Measurements from ENCODE around the gene DLGAP1.

The DLGAP1 gene

GRCh38 chr18:3577281-3577855, 877.7 kb downstream of the DLGAP1 start:
- no peak overlapping the region for H3K4me3 ChIP-seq (replicated peaks; ENCODE audit: insufficient read depth, low read length)
- TF ChIP-seq, protein P1, sequence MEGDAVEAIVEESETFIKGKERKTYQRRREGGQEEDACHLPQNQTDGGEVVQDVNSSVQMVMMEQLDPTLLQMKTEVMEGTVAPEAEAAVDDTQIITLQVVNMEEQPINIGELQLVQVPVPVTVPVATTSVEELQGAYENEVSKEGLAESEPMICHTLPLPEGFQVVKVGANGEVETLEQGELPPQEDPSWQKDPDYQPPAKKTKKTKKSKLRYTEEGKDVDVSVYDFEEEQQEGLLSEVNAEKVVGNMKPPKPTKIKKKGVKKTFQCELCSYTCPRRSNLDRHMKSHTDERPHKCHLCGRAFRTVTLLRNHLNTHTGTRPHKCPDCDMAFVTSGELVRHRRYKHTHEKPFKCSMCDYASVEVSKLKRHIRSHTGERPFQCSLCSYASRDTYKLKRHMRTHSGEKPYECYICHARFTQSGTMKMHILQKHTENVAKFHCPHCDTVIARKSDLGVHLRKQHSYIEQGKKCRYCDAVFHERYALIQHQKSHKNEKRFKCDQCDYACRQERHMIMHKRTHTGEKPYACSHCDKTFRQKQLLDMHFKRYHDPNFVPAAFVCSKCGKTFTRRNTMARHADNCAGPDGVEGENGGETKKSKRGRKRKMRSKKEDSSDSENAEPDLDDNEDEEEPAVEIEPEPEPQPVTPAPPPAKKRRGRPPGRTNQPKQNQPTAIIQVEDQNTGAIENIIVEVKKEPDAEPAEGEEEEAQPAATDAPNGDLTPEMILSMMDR (IDR thresholded peaks at IDR 0.05; ENCODE audit: insufficient read depth, low read length) = no peak
- TF ChIP-seq POLR2AphosphoS5 (IDR thresholded peaks at IDR 0.05; ENCODE audit: low read depth) (no peak), GABPA (IDR thresholded peaks at IDR 0.05; ENCODE audit: low read depth) (no peak), SPI1 (IDR thresholded peaks at IDR 0.05; ENCODE audit: borderline replicate concordance, low read depth) (no peak)
- TF ChIP-seq, protein P2, sequence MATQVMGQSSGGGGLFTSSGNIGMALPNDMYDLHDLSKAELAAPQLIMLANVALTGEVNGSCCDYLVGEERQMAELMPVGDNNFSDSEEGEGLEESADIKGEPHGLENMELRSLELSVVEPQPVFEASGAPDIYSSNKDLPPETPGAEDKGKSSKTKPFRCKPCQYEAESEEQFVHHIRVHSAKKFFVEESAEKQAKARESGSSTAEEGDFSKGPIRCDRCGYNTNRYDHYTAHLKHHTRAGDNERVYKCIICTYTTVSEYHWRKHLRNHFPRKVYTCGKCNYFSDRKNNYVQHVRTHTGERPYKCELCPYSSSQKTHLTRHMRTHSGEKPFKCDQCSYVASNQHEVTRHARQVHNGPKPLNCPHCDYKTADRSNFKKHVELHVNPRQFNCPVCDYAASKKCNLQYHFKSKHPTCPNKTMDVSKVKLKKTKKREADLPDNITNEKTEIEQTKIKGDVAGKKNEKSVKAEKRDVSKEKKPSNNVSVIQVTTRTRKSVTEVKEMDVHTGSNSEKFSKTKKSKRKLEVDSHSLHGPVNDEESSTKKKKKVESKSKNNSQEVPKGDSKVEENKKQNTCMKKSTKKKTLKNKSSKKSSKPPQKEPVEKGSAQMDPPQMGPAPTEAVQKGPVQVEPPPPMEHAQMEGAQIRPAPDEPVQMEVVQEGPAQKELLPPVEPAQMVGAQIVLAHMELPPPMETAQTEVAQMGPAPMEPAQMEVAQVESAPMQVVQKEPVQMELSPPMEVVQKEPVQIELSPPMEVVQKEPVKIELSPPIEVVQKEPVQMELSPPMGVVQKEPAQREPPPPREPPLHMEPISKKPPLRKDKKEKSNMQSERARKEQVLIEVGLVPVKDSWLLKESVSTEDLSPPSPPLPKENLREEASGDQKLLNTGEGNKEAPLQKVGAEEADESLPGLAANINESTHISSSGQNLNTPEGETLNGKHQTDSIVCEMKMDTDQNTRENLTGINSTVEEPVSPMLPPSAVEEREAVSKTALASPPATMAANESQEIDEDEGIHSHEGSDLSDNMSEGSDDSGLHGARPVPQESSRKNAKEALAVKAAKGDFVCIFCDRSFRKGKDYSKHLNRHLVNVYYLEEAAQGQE (IDR thresholded peaks at IDR 0.05; ENCODE audit: insufficient replicate concordance, low read depth) = no peak
- no peak for DNase-seq (ENCODE audit: low read depth in 1 of 2, low spot score in 1 of 2)
- no peaks in the 10 kb centered on the region for H3K27me3 ChIP-seq (ENCODE audit: insufficient read depth, poor library complexity, severe bottlenecking)
- H3K27ac ChIP-seq (replicated peaks) = no peak overlapping the region

DNA sequence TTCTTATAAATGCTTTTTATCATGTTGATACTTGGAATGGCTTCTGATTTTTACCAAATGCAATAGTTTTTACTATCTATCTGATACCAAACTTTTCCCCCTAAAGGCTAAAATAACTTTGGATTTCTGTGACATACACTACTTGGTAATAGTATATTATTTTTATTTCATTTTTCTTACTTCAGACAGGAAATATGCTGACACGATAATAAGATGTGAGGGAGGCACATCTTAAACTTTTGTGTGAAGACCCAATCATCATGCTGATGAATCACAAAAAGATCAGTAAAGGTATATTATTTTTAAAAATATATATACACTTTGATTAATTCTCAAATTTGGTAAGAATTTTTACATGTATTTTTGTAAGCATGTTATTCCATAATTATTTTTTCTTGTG, 882.3 kb downstream of the DLGAP1 start:
- H3K27ac ChIP-seq (replicated peaks) = no peak overlapping the region
- no peak for TF ChIP-seq POLR2AphosphoS5 (IDR thresholded peaks at IDR 0.05; ENCODE audit: low read depth)
- TF ChIP-seq, protein P1 (IDR thresholded peaks at IDR 0.05; ENCODE audit: insufficient read depth, low read length) = no peak
- TF ChIP-seq GABPA (IDR thresholded peaks at IDR 0.05; ENCODE audit: low read depth) = no peak
- TF ChIP-seq, protein P2 (IDR thresholded peaks at IDR 0.05; ENCODE audit: insufficient replicate concordance, low read depth) = no peak
- no peak for TF ChIP-seq SPI1 (IDR thresholded peaks at IDR 0.05; ENCODE audit: borderline replicate concordance, low read depth)
- no peak for DNase-seq (ENCODE audit: low read depth in 1 of 2, low spot score in 1 of 2)
- no peak overlapping the region for H3K4me3 ChIP-seq (replicated peaks; ENCODE audit: insufficient read depth, low read length)
- no peaks in the 10 kb centered on the region for H3K27me3 ChIP-seq (ENCODE audit: insufficient read depth, poor library complexity, severe bottlenecking)

- Histone ChIP-seq H3K4me3 (replicated peaks; ENCODE audit: insufficient read depth, low read length) (no peak overlapping the region), H3K27ac (replicated peaks) (no peak overlapping the region), H3K27me3 (ENCODE audit: insufficient read depth, poor library complexity, severe bottlenecking) (no peaks in the 10 kb centered on the region)
- TF ChIP-seq, protein P2 (IDR thresholded peaks at IDR 0.05; ENCODE audit: insufficient replicate concordance, low read depth) = no peak
- no peak for TF ChIP-seq POLR2AphosphoS5 (IDR thresholded peaks at IDR 0.05; ENCODE audit: low read depth)
- TF ChIP-seq, protein P1 (IDR thresholded peaks at IDR 0.05; ENCODE audit: insufficient read depth, low read length) = no peak
- DNase-seq (ENCODE audit: low read depth in 1 of 2, low spot score in 1 of 2) = no peak
These were observed 888.3 kb downstream of the DLGAP1 start for GRCh38 chr18:3566851-3567250.

Data from HL-60 (cell line).